ENCODE measurements around the gene ZNRF1.
"Not testable (repeated sequence)": the region's sequence is repeated elsewhere in the genome, so short reads cannot be mapped to it uniquely, and the experiment has no call there.

ZNRF1 gene

DNA sequence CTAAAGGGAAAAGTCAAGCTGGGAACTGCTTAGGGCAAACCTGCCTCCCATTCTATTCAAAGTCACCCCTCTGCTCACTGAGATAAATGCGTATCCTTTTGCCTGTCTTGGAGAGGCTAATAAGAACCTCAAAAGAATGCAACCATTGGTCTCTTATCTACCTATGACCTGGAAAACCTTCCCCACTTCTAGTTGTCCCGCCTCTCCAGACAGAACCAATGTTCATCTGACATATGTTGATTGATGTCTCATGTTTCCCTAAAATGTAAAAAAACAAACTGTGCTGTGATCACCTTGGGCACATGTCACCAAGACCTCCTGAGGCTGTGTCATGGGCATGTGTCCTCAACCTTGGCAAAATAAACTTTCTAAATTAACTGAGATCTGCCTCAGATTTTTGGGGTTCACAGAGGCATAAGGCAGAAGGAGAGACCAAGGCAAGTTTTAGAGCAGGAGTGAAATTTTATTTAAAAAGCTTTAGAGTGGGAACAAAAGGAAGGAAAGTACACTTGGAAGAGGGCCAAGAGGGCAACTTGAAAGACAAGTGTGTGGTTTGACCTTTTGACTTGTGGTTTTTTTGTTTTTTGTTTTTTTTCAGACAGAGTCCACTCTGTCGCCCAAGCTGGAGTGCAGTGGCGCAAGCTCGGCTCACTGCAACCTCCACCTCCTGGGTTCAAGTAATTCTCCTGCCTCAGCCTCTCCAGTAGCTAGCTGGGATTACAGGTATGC is 130.8 kb downstream of the ZNRF1 start:
- H2AFZ ChIP-seq (ENCODE audit: insufficient read depth, low read length, poor library complexity); H2AK5ac ChIP-seq (ENCODE audit: low read length); H3K9me3 ChIP-seq (ENCODE audit: insufficient read depth, low read depth, low read length); H3K79me2 ChIP-seq (ENCODE audit: control insufficient read depth, insufficient read depth, low read length, poor library complexity); H4K12ac ChIP-seq (ENCODE audit: low read depth, low read length); H3K14ac ChIP-seq (ENCODE audit: low read length); H3K4me1 ChIP-seq (ENCODE audit: control insufficient read depth in 1 of 2, insufficient read depth in 2 of 2, low read length in 2 of 2); H3K9ac ChIP-seq (ENCODE audit: low read length); H3K23ac ChIP-seq (ENCODE audit: low read length); H2BK5ac ChIP-seq (ENCODE audit: low read depth, low read length, poor library complexity); H3K4me3 ChIP-seq (ENCODE audit: low read depth, low read length); H3K36me3 ChIP-seq (ENCODE audit: control insufficient read depth in 1 of 2, insufficient read depth in 2 of 2, low read length in 2 of 2); H3K27me3 ChIP-seq (ENCODE audit: insufficient read depth, low read length); H4K91ac ChIP-seq (ENCODE audit: low read depth, low read length); H3K27ac ChIP-seq (ENCODE audit: low read depth, low read length); H3K4ac ChIP-seq (ENCODE audit: low read depth, low read length); H3K4me2 ChIP-seq (ENCODE audit: low read length); DNase-seq; H2BK120ac ChIP-seq (ENCODE audit: insufficient read depth, low read length, poor library complexity); H3K79me1 ChIP-seq (ENCODE audit: low read length); H2BK12ac ChIP-seq (ENCODE audit: low read length); H4K8ac ChIP-seq (ENCODE audit: low read depth, low read length); H3K18ac ChIP-seq (ENCODE audit: low read length): not testable (repeated sequence)
- WGBS (ENCODE audit: extremely low coverage, insufficient coverage, insufficient read length), result no CpG with 5 or more reads among the region's 5 CpGs

- H3K4me3 ChIP-seq (ENCODE audit: low read depth, low read length), result no peak overlapping the region
- DNase-seq, result no peak
- no peaks in the 10 kb centered on the region for H3K79me1 ChIP-seq (ENCODE audit: low read length)
- H2BK12ac ChIP-seq (ENCODE audit: low read length), result no peak overlapping the region
- no peak overlapping the region for H3K9ac ChIP-seq (ENCODE audit: low read length)
- H2BK5ac ChIP-seq (ENCODE audit: low read depth, low read length, poor library complexity), result no peak overlapping the region
- peaks cover 0 to 2% of the 10 kb centered on the region in 2 experiments for H3K36me3 ChIP-seq (ENCODE audit: control insufficient read depth in 1 of 2, insufficient read depth in 2 of 2, low read length in 2 of 2)
- H3K14ac ChIP-seq (ENCODE audit: low read length), result no peak overlapping the region
- no peak overlapping the region for H2AK5ac ChIP-seq (ENCODE audit: low read length)
- WGBS (ENCODE audit: extremely low coverage, insufficient coverage, insufficient read length), result no CpG with 5 or more reads among the region's 9 CpGs
- no peak overlapping the region for H2BK120ac ChIP-seq (ENCODE audit: insufficient read depth, low read length, poor library complexity)
- no peak overlapping the region for H3K23ac ChIP-seq (ENCODE audit: low read length)
- H3K4me2 ChIP-seq (ENCODE audit: low read length), result no peak overlapping the region
- H4K8ac ChIP-seq (ENCODE audit: low read depth, low read length), result no peak overlapping the region
- no peak overlapping the region for H3K27ac ChIP-seq (ENCODE audit: low read depth, low read length)
- no peak overlapping the region for H4K91ac ChIP-seq (ENCODE audit: low read depth, low read length)
- H3K4ac ChIP-seq (ENCODE audit: low read depth, low read length), result no peak overlapping the region
- no peaks in the 10 kb centered on the region for H3K27me3 ChIP-seq (ENCODE audit: insufficient read depth, low read length)
- H4K12ac ChIP-seq (ENCODE audit: low read depth, low read length), result no peak overlapping the region
- no peaks in the 10 kb centered on the region for H3K79me2 ChIP-seq (ENCODE audit: control insufficient read depth, insufficient read depth, low read length, poor library complexity)
- H3K4me1 ChIP-seq (ENCODE audit: control insufficient read depth in 1 of 2, insufficient read depth in 2 of 2, low read length in 2 of 2), result peaks cover 3 to 4% of the 10 kb centered on the region in 2 experiments
- peaks cover 4% of the 10 kb centered on the region for H3K9me3 ChIP-seq (ENCODE audit: insufficient read depth, low read depth, low read length)
- H3K18ac ChIP-seq (ENCODE audit: low read length), result no peak overlapping the region
- H2AFZ ChIP-seq (ENCODE audit: insufficient read depth, low read length, poor library complexity), result no peak overlapping the region
These were observed 131.4 kb downstream of the ZNRF1 start for GRCh38 chr16:75130150-75130771.

GRCh38 chr16:75131081-75131480 is 132.3 kb downstream of the ZNRF1 start:
- Histone ChIP-seq H3K18ac (ENCODE audit: low read length) (no peak overlapping the region), H3K9ac (ENCODE audit: low read length) (no peak overlapping the region), H3K36me3 (ENCODE audit: control insufficient read depth in 1 of 2, insufficient read depth in 2 of 2, low read length in 2 of 2) (peaks cover 0 to 2% of the 10 kb centered on the region in 2 experiments), H2BK5ac (ENCODE audit: low read depth, low read length, poor library complexity) (no peak overlapping the region), H3K79me1 (ENCODE audit: low read length) (no peaks in the 10 kb centered on the region), H3K27me3 (ENCODE audit: insufficient read depth, low read length) (no peaks in the 10 kb centered on the region), H4K8ac (ENCODE audit: low read depth, low read length) (no peak overlapping the region), H3K23ac (ENCODE audit: low read length) (no peak overlapping the region), H2BK120ac (ENCODE audit: insufficient read depth, low read length, poor library complexity) (no peak overlapping the region), H2AK5ac (ENCODE audit: low read length) (no peak overlapping the region), H3K27ac (ENCODE audit: low read depth, low read length) (no peak overlapping the region), H3K14ac (ENCODE audit: low read length) (no peak overlapping the region), H3K9me3 (ENCODE audit: insufficient read depth, low read depth, low read length) (peaks cover 4% of the 10 kb centered on the region), H3K4me3 (ENCODE audit: low read depth, low read length) (no peak overlapping the region), H2BK12ac (ENCODE audit: low read length) (no peak overlapping the region), H3K79me2 (ENCODE audit: control insufficient read depth, insufficient read depth, low read length, poor library complexity) (no peaks in the 10 kb centered on the region), H3K4me2 (ENCODE audit: low read length) (no peak overlapping the region), H4K12ac (ENCODE audit: low read depth, low read length) (no peak overlapping the region), H2AFZ (ENCODE audit: insufficient read depth, low read length, poor library complexity) (no peak overlapping the region), H4K91ac (ENCODE audit: low read depth, low read length) (no peak overlapping the region), H3K4ac (ENCODE audit: low read depth, low read length) (no peak overlapping the region), H3K4me1 (ENCODE audit: control insufficient read depth in 1 of 2, insufficient read depth in 2 of 2, low read length in 2 of 2) (peaks cover 3 to 4% of the 10 kb centered on the region in 2 experiments)
- DNase-seq, result no peak
- WGBS (ENCODE audit: extremely low coverage, insufficient coverage, insufficient read length), result no CpG with 5 or more reads among the region's 7 CpGs

DNA sequence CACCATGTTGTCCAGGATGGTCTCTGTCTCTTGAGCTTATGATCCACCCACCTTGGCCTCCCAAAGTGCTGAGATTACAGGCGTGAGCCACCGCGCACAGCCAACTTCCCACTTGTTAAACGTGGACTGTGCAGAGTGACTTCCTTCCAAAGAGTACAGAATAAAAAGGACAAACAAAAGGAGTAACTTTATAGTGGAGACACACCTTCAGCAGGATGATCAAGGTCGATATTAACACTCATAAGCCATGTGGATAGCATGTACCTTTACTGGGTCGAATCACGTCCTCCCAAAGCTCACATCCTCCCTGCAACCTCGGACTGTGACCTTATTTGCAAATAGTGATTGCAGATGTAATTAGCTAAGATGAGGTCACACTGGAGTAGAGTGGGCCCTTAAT is 139.4 kb downstream of the ZNRF1 start:
- Histone ChIP-seq H3K36me3 (ENCODE audit: control insufficient read depth in 1 of 2, insufficient read depth in 2 of 2, low read length in 2 of 2) (no peaks in the 10 kb centered on the region), H3K23ac (ENCODE audit: low read length) (no peak overlapping the region), H2BK120ac (ENCODE audit: insufficient read depth, low read length, poor library complexity) (no peak overlapping the region), H3K79me1 (ENCODE audit: low read length) (no peaks in the 10 kb centered on the region), H3K79me2 (ENCODE audit: control insufficient read depth, insufficient read depth, low read length, poor library complexity) (no peaks in the 10 kb centered on the region), H3K9me3 (ENCODE audit: insufficient read depth, low read depth, low read length) (peaks cover 1% of the 10 kb centered on the region), H3K4me3 (ENCODE audit: low read depth, low read length) (no peak overlapping the region), H3K4ac (ENCODE audit: low read depth, low read length) (no peak overlapping the region), H3K27ac (ENCODE audit: low read depth, low read length) (no peak overlapping the region), H3K14ac (ENCODE audit: low read length) (no peak overlapping the region), H3K9ac (ENCODE audit: low read length) (no peak overlapping the region), H4K8ac (ENCODE audit: low read depth, low read length) (no peak overlapping the region), H3K18ac (ENCODE audit: low read length) (no peak overlapping the region), H2BK12ac (ENCODE audit: low read length) (no peak overlapping the region), H3K27me3 (ENCODE audit: insufficient read depth, low read length) (no peaks in the 10 kb centered on the region), H3K4me2 (ENCODE audit: low read length) (no peak overlapping the region), H4K91ac (ENCODE audit: low read depth, low read length) (no peak overlapping the region), H2AFZ (ENCODE audit: insufficient read depth, low read length, poor library complexity) (no peak overlapping the region), H2AK5ac (ENCODE audit: low read length) (no peak overlapping the region), H3K4me1 (ENCODE audit: control insufficient read depth in 1 of 2, insufficient read depth in 2 of 2, low read length in 2 of 2) (no peaks in the 10 kb centered on the region), H4K12ac (ENCODE audit: low read depth, low read length) (no peak overlapping the region), H2BK5ac (ENCODE audit: low read depth, low read length, poor library complexity) (no peak overlapping the region)
- no peak for DNase-seq
- WGBS (ENCODE audit: extremely low coverage, insufficient coverage, insufficient read length), result no CpG with 5 or more reads among the region's 8 CpGs
